ENCODE data around the gene SH3GLB2.
"Not testable (repeated sequence)": the region's sequence is repeated elsewhere in the genome, so short reads cannot be mapped to it uniquely, and the experiment has no call there.

The SH3GLB2 gene

DNA sequence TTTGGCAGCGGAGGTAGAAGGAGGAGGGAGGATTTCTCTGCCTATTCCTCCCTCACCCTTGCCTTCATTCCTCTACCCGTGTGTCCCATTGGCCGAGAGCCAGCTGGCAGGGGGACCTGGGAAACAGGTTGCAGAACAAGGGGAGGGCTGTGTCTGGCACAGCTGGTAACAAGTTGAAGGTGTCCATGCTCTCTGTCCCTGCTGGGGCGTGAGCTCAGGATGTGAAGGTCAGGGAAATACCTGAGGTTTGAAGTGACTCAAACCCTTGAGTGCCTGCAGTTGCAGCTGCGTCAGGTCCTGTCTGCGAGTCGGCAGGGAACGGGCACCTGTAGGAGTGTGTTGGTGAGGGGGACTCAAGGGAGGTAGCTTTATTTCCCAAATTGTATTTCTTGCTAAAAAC, 24.5 kb upstream of the SH3GLB2 start:
- DNase-seq = no peak

DNA sequence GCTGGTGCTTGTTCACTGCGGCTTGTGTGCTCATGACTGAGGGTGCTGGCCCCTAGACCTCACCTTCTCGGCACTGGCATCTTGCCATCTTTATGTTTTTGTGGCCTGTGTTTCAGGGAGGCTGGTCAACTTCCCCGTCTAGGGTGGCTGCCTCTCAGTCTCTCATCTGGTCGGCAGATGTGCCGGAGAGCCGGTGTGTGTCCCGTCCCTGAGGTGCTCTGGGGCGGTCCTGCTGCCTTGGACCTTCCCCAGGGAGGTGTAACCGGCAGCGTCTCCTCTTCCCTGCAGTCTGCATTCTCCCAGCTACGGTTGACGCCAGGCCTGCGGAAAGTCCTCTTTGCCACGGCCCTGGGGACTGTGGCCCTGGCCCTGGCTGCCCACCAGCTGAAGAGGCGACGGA, 13.9 kb upstream of the SH3GLB2 start:
- no peak for DNase-seq

DNA sequence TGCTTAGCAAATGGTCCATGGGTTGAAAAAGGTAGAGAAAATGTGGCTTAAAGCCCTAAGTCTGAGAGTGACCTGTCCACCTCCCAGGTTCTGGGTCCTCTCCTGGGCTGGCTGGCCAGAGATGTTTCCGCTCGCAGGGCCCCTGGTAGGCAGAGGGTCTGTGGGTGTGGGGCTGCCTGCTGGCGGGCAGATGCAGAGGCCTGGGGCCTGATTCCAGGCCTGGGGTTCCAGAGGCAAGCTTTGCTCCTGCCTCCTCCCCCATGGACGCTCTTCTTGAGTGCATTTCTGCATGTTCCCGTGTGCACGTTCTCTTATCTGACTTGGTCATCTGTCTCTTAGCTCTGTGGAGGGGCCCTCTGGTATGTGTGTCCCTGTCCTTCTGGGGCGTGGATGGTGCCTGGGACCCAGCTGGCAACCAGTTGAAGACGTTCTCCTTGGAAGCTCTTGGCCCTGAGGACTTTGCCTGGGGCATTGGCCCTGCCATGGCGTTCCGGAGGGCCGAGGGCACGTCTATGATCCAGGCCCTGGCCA, 12.0 kb upstream of the SH3GLB2 start:
- no peak for DNase-seq

DNA sequence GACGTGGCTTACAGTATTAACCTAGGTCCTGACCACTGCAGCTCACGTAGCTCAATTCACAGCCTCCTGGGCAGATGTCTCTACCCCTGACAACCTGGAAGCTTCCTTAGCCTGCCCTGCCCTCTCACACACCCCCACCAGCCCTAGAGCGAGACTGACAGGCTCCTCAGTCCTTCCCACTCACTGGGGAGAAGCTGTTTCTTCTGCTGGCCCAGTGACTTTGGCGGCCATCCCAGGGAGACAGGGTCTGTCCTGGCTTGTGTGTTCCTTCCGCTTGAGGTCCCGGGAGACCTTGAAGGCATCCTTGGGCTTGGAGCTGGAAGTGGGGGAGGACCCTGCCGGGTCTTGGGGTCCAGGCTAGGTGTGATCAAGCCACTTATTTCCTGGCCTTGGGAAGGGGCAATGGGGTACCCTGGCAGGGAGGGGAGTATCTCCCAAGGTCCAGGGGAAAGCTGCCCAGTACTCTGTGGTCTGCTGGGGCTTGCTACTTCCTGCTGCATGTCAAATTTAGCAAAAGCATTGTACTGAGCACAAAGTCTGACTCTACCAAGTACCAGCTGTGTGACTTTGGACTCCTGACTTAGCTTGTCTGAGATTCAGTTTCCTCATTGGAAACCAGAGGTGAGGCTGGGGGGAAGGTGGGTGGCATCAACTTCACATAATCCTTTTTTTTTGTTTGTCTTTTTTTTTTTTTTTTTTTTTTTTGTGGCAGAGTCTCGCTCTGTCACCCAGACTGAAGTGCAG, 10.2 kb upstream of the SH3GLB2 start:
- DNase-seq = no peak

DNA sequence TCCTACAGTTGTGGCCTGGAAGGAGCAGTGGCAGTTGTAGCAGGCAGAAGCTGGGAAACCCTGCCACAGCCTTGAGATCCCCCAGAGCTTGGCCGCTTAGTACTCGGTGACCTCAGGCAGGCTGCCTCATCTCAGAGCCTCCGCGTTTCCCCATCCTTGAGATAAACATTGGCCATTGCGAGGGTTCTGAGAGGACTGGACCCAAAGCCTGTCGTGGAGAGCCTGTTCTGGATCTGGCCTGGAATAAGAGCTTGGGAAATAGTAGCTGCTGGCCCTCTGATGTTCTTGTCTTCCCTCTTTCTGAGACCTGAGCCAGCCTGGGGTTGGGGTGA, 9.6 kb upstream of the SH3GLB2 start:
- DNase-seq = no peak

DNA sequence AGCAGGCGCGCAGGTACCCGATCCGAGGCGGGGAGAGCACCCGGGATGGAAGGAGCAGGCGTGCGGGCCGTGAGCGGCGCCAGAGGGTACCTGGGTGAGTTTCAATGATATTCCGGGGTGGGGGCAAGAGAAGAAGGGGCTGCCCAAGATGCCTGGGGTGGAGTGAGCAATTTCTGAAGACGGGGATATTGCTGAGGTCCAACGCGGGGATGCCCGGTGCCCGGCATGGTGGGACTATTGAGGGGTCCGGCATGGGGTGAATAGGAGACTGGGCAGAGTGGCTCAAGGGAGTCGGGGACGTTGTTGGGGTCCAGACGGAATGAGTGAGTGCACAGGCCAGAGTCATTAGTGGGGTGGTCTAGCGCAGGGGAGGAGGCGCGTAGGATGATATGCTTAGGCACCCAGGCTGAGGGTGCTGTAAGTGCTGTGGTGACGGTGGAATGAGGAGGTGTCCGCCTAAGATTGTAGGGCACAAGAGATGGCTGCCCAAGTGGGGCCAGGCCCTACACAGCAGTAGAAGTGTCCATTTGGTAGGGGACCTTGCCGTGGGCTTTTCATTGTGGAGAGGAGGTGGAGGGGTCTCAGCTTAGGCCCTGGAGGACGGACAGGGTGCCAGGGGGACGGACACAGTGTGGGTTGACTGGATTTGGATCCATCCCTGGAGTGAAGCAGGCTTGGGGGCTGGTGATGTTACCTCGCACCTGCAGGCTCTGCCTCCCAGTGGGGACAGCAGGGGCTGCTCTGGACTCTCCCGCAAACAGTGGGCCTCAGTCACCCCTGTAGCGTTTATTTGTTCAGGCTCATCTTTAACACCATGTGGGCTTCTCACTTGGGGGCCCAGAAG, 9.0 kb upstream of the SH3GLB2 start:
- no peak for DNase-seq

DNA sequence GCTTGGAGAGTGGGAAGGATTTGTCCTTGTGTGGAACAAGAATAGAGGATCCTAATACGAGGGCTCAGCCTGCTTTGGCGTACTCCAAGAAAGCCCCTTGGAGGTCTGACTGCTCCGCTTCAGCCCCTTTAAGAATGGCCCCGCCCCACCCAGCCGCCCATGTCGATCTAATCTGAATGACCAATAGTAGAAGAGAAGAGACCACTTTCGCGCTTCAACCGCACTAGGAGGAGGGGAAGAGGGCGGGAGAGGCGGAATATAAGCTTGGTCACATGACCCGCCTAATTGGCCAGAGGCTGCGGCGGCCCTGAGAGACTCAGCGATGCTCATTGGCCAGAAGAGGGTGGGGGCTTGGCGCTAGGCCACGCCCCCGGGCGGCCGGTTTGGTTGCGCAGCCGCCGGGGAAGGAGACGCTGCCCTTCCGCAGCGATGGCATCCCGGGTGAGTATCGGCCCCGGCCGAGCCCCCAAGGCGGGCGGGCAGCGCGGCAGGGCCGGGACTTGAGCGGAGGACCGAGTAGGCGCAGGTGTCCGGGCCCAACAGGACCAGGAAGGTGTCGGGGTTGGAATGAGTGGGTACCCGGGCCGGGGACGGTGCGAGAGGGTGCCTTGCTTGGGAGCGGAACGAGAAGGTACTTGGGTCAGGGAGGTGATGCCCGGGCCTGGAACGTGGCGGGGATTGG, 8.3 kb upstream of the SH3GLB2 start, which contains the start of gene MIGA2:
TSS of gene MIGA2 (plus strand) at position 386 of the 682 bp plus-strand sequence. CDS start 3,969 bp downstream, outside the sequence.
- peak; percentile 95 for DNase-seq

DNA sequence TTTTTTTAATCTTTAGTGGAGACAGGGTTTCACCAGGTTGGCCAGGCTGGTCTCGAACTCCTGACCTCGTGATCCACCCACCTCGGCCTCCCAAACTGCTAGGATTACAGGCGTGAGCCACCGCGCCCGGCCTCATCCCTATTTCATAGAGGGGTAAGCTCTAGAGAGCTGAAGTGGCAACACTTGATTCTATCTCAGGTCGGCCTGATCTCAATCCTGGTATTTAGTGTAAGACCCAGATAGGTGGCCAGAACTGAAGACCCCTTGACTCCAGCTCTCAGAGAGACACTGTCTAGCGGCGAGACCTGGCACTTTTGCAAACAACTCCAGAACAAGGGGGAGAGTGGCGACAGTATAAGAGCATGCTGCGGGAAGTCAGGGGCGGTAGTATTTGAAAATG, 7.7 kb upstream of the SH3GLB2 start:
- DNase-seq = not testable (repeated sequence)

DNA sequence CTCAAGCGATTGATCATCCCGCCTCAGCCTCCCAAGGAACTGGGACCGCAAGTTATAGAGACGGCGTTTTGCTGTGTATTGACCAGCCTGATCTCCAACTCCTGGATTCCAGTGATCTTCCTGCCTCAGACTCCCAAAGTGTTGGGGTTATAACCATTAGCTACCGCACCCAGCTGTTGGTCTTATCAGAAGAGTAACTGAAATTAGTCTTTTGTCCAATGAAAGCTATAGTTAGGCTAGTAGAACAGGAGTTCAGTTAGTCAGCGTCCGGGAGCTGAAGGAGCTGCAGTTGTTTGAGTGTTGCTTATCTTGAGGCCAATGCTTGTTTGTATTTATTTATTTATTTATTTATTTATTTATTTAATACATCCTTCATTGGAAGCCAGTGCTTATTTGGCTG, 5.1 kb upstream of the SH3GLB2 start:
- no peak for DNase-seq

DNA sequence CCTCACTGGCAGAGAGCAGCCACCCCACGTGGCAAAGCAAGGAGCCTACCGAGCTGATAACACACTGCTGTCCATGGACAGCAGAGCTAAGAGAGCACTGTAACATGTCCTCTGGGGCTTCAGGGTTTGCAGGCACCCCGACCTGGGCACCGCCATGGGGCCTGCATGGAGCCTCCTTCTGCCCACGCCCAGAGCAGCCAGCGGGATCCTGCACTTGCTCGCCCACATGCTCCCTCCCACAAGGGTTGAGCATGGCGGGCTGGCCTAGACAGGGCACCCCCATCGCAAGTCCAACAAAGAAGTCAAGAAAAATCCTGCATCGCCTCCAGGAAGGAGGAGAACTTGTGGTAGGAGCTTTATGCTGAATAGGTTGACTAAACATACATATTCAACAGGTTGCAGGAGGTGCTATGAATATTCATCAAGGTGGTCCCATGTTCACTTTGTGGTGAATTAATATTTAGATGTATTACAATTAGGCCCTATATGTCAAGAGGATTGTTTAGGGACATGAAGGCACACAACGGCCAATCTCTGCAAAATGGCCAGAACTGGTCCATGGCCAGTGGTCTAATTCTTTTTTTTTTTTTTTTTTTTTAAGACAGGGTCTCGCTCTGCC, 4.5 kb upstream of the SH3GLB2 start:
- DNase-seq = no peak

DNA sequence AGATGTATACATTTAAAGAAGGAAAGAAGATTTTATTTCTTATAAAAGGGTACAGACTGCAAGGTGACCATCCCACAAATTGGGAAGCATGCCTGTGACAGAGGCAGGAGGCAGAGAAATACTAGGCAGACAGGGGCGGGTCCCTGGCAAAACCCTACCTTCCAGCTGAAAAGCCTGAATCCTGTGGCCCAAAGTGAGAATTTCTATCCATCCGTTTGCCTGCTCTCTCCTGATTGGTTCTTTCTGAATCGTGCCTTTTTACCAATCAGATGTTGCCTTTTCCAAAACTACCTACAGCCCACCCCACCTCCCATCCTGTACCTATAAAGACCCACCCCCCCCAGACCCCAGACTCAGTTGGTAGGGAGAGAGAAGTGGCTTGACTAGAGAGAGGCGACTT, 3.4 kb upstream of the SH3GLB2 start:
- no peak for DNase-seq

DNA sequence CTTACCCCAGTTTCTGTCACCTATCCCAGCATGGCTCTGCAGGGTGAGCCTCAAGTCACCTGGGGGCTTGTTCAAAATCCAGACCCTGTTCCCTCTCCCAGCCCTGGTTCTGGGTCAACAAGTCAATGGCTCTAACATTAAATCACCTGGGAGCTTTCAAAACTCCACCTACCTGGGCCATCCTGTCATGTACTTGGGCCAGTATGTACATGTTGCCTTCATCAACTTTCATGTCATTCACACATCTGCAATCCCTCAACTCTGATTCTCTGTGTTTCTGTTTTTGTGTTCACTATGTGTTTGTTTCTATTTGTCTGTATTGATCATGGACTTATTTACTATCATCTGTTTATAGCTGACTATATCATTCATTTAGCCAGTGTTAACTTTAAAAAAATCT, 2.1 kb upstream of the SH3GLB2 start:
- no peak for DNase-seq

DNA sequence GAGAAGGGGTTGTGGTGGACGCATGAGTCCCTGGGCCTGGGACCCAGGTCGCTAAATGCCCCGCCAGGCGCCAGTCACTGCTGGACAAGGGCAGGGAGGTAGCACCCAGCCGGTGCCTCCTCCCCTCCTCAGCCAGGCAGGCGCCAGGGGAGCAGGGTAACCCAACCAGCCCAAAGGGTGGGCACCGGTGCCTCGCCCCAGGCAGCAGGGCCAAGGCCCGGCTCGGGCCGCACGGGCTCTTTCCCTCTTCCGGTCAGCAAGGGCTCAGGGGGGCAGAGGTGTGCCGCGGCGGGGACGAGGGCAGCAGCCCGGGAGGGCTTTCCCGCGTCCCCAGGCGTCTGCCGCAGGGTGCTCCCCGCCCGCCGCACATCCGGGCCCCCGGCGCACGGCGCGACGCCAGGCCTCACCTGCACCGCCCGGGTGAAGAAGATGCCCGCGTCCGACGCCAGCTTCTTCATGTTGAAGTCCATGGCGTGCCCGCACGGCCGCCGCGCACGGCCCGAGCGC, 393 bp downstream of the SH3GLB2 start:
- DNase-seq = no peak

DNA sequence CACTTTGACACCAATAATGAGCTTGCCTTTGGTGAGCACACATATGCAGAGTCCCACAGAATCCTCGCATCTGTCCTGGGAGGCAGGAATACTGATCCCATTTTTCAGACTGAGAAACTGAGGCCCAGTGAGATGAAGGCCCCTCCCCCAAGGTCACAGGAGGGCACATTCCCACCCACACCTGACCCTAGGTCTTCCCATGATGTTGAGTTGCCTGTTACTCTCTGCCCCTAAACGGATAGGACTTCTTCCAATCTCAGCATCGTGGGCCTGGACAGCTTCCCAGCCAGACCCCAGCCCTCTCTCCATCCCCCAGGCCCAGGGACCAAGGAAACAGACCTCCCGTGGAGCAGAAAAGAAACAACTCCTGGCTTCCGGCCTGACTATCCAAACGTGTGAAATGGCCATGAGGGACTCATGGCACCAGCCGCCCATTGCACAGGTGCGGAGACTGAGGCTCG, 877 bp downstream of the SH3GLB2 start:
- DNase-seq = no peak

DNA sequence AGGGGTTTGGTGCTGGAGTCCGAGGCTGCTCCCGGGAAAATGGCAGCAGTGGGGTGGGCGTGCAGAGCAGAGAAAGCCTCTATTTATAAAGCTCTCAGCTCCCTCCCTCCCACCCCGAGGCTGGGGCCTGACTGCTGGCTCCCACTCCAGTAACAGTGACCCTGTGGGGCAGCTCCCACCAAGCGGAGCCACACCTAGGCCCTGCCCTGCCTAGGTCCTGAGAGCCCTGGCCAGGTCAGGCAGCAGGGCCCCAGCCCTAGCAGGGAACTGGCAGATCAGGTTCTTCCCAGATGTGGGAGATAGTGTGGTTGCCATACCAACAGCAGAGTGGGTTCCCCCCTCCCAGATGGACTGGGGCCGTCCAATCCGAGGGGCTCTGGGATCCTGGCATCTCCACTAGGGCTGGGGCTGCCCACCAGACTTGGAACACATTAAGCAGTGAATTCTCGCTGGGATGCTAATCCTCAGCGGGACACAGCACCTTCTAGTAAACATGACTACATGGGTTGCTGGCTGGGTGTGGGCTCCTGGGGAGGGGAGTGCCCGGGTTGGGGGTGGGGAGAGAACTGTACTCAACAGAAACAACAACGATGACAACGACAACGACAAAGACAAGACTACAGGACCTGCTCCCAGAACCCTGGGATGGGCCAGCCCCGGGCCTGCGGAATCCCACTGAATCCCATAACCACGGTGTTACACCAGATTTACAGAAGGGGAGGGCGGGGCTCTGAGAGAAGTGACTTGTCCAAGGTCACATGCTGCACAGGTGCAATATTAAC, 1.5 kb downstream of the SH3GLB2 start:
- DNase-seq = no peak

DNA sequence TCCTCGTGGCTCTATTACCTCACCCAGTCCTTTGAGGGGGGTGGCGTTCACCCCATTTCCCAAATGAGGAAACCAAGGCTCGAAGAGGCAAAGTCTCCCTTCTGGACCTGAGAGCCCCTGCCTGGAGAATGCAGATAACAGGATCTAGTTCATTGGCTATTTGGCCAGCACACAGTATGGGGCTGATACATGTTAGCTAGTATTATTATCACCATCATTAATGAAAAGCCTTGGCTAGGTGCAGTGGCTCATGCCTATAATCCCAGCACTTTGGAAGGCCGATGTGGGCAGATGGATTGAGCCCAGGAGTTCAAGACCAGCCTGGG, 4.3 kb downstream of the SH3GLB2 start:
- DNase-seq = no peak

DNA sequence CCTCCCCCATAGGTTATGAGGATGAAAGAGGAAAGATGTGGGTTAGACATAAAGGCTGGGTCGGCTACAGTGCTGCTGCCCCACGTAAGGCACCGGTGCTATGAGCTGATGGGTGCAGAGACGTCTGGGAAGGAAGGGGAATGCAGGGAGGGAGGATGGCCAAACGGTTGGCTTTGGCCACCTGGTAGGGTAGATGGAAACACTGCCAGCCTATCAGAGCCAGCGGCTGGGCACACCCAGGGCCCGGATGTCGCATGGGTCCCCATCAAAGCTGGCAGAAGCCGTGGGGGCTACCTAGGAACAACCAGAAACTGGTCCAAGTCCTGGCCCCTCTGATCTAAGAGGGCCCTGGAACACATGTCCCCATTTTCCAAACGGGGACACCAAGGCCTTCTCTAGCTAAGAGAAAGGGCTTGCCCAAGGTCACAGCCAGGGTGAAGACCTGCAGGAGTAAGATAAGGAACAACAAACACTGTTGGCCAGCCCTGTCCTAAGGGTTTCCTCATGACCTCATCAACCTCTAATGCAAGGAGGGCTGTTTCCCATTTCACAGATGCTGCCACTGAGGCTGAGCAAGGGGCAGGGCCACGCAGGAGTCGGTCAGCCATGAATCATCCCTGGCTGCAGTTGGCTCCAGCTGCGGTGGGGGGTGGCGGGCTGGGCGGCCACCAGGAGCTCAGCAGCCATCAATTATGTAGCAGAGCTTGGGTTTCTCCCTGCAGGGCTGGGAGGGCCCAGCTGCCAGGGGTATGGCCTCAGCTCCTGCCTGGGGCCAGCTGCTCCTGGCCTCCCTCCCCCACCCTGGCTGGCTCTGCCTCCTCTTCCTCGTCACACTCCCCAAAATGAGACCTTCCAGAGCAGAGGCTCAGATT, 4.9 kb downstream of the SH3GLB2 start:
- no peak for DNase-seq

DNA sequence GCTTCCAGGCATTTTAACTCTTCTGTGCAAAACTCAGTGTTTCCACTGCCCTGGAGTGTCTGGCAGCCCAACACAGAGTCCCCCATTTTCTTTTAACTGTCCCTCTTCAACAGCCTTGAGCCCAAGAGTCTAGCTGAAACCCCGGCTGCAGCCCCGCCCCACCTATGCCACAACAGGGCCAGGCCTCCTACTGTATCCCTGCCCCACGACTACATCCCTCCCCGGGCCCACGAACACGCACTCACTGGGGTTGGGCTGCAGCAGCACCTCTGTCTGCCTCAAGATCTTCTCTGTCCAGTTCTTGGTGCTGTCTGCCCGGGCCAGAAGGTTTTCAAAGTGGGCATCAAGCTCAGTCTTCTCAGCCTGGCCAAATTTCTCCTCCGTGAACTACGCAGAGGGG, 6.1 kb downstream of the SH3GLB2 start:
- DNase-seq = no peak

DNA sequence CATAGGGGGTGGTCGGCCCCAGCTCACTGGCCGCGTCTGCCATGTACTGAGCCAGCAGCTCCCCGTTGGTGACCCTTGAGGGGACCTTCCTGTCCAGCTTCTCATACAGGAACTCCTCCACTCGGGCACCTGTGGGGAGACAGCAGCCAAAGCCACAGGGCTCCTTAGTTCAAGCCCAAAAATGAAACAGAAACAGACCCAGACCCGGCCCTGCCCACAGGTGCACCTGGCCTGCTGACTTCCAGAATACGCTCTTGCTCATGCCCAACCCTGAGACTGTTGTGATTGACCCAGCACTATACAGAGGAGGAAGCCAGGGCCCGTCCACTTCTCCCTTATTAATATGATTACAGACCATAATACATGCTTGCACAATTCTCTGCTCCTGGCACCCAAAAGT, 7.0 kb downstream of the SH3GLB2 start:
- DNase-seq = no peak

DNA sequence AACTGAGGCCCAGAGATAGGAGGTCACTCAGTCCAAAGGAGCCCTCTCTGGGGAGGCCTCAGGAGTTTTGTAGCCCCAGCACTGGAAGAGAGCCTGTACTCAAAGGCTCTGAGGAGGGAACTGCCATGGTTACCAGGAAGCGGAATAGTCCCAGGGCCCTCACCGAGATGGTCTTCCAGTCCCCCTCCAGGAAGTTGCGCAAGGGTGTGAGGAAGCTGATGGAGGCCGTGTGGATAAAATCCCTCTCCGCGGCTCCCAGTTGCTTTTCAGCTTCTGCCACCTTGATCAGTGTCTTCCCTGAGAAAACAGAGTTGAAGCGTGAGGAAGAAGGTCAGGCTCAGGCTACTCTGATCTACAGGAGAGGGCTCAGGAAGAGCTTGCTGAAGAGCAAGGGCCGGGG, 13.5 kb downstream of the SH3GLB2 start:
- DNase-seq = no peak

DNA sequence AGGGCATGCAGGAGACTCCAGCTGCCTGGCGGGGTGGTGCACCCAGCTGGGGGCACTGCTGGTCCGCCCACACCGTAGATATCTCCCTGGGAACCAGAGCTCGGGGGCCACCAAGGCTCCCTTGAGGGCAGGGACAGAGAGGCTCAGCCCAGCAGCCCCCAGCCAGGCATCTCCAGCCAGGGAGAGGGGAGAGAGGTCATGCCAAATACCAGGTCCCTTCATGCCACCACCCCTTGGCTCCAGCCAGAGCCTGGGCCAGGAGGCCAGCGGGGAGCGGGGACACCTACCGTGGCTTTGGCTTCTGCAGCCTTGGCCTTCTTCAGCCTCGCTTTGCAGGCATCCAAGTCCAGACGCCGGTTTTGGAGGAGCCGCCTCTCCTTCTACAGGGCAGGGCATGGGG, 14.0 kb downstream of the SH3GLB2 start:
- no peak for DNase-seq

All from NCI-H446 treated with DMSO at 0.1 percent for 48 hours (cell line).